Hippocampal formation (tissue), 2 donors: Measurements from ENCODE around the gene CLIC6.
"Not testable (repeated sequence)": the region's sequence is repeated elsewhere in the genome, so short reads cannot be mapped to it uniquely, and the experiment has no call there.

Experiments
- DNase-seq, 2 donors: peaks; one replicate each; lab custom pipeline; 2025; lab: John Stamatoyannopoulos, UW

The CLIC6 gene

GRCh38 chr21:34653522-34653921 lies 15.3 kb upstream of the CLIC6 start:
- DNase-seq, result no peak

DNA sequence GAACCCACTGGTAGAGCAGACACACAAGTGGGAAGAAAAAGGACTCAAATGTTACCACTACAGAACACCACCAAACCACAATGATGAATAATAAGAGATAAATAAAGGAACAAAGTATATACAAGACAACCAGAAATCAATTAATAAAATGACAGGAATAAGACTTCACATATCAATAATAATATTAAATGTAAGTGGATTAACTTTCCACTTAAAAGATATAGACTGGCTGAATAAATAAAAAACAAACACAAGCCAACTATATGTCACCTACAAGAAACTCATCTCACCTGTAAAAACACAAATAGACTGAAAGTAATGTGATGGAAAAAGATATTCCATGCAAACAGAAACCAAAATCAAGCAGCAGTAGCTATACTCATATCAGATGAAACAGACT lies 6.9 kb upstream of the CLIC6 start:
- DNase-seq, result no peak

DNA sequence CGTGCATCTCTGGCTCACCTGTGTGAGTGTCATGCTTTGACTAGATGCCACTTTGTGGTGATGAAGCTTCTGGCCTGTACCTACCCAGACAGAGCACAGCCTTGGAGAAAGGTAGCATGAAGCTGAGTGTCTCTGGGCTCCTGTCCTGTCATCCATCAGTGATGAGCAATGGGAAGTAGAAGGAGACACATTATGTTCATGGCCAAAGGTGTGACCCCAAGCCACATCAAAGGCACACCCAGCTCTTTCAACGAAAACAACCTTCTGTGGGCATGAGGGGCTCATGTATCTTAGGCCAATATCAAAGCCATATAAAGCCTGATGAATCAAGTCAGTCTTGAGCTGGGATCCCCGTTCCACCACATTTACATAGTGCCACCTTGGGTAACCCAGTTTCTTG lies 1.0 kb upstream of the CLIC6 start:
- no peak for DNase-seq

DNA sequence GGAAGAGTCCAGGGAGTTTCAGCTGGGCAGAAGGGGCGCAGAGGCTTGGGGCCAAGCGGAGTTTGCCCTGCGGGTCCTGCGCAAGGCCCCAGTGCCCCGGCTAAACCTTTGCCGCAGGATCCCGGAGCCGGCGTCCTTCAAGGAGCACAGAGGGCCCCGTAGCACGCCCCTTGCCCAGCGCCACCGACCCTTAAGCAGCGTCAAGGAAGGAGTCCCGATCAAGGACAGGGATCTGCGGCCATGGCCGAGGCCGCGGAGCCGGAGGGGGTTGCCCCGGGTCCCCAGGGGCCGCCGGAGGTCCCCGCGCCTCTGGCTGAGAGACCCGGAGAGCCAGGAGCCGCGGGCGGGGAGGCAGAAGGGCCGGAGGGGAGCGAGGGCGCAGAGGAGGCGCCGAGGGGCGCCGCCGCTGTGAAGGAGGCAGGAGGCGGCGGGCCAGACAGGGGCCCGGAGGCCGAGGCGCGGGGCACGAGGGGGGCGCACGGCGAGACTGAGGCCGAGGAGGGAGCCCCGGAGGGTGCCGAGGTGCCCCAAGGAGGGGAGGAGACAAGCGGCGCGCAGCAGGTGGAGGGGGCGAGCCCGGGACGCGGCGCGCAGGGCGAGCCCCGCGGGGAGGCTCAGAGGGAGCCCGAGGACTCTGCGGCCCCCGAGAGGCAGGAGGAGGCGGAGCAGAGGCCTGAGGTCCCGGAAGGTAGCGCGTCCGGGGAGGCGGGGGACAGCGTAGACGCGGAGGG lies 520 bp downstream of the CLIC6 start:
- DNase-seq, result no peak

GRCh38 chr21:34669880-34670219 lies 1.1 kb downstream of the CLIC6 start:
- not testable (repeated sequence) for DNase-seq

GRCh38 chr21:34670220-34670961 lies 1.6 kb downstream of the CLIC6 start:
- no peak for DNase-seq

- no peak for DNase-seq
Observed at GRCh38 chr21:34670962-34671348, 2.2 kb downstream of the CLIC6 start.

DNA sequence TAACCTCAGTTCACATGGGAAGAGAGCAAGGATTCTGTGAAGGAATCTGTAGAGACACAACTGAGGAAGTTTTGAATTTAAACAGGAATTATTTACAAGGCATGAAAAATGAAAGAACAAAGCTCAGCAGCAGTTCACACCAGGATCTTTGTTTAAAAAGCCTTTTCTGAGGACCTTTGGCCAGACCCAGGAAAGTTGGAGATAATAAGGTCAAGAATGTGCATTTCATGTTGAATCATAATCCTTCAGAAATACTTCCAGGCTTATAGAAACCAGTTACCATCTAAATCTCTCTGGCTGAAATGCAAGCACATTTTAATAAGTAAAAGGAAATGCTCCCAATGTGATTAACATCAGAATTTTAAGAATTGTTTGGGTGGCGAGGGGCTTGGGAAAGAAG lies 2.7 kb downstream of the CLIC6 start:
- DNase-seq, result no peak

GRCh38 chr21:34671891-34672290 lies 3.1 kb downstream of the CLIC6 start:
- DNase-seq, result no peak

- DNase-seq, result no peak
Observed at GRCh38 chr21:34673006-34673405, 4.2 kb downstream of the CLIC6 start.

- no peak for DNase-seq
Observed at GRCh38 chr21:34674468-34674867, 5.7 kb downstream of the CLIC6 start.

GRCh38 chr21:34675871-34676270 lies 7.1 kb downstream of the CLIC6 start:
- DNase-seq, result no peak

DNA sequence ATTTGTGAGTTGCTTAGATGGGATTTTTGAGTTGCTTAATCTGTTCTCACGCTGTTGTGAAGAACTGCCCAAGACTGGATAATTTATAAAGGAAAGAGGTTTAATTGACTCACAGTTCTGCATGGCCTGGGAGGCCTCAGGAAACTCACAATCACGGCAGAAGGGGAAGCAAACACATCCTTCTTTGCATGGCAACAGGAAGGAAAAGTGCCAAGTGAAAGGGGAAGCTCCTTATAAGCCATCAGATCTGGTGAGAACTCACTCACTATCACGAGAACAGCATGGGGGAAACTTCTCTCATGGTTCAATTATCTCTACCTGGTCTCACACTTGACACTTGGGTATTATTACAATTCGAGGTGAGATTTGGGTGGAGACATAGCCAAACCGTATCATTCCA lies 10.3 kb downstream of the CLIC6 start:
- no peak for DNase-seq

DNA sequence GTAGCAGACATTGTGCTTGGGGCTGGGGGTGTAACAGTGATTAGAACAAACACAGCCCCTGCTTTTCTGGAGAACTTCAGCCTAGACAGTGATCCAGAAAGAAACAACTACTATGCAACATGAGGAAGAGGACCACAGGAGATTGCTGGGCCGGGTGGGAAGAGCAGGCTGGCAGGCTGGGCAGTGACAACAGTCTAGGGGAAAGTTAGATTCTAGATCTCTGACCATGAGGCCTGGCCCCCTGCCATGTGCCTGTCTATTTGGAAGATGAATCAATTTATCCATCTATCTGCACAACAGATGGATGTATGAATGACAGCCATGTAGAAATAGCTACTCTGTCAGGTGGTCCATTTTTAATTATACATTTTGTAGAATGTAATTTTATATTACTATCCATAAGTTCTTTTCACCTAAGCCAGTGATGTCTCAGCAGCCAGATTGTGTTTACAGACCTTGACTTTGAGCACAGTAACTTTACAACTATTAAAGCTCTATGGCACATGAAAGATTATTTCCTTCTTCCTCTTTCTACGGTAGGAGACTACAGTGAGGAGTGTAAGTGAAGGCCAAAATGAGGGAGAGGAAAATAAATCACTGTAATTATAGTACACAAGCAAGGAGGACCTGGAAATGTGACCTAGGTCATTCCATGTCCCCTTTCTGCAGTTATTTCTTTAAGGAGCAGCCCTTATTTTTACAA lies 15.5 kb downstream of the CLIC6 start:
- no peak for DNase-seq

- DNase-seq, result no peak
Observed at GRCh38 chr21:34687065-34687464, 18.3 kb downstream of the CLIC6 start.

DNA sequence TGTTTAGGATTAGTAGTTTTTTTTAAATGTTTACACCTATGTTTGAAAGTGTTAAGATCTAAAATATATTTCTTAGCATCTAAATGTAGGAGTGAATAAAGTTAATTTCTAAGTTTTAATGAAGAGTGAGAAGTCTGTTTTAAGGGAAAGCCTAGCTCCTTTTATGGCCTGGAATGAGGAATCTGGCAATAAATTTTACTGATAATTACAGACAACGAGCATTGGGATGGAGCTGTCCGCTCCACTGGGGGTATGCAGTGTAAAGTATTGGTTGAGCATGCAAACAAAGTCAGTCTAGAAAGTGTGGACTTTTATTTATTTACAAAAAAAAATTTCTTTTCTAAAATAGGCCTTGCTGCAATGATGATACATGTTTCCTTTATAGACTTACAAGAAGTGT lies 19.0 kb downstream of the CLIC6 start:
- no peak for DNase-seq

DNA sequence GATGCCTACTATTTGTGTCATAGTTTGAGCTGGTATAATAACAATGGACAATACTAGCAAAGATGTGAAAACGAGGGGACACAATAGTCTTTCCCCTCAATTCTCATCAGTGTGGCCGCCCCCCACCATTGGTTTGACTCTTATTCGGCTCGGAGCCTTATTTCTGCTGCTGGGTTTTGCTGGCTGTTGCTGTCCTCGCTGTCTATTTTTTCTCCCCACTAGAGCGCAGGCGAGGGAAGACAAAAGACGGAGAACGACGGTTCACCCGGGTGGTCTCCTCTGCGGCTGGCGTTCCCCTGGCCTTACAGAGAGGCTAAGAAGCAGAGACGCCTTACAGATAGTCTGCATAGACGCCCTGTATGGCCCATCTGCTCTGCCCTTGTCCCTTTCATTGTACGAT lies 19.4 kb downstream of the CLIC6 start:
- no peak for DNase-seq

- no peak for DNase-seq
Observed at GRCh38 chr21:34688715-34689114, 19.9 kb downstream of the CLIC6 start.

- no peak for DNase-seq
Observed at GRCh38 chr21:34690041-34690792, 21.4 kb downstream of the CLIC6 start.

DNA sequence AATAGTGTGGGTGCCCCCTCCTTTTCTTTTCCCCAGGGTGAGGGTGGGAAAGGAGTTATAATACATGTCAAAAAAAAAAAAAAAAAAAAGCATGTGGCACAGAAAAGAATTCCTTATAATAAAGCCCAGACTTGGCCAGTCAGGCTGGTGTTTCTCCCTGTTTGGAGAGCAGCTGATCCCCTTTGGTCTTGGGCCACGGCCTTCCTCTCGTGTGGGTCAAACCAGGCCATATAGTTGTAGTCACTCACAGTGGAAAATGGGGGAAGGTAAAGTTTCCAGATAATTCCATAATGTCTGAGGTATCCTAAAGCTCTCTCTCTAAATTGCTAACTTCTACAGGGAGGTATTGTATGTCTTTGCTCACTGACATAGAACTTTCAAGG lies 22.0 kb downstream of the CLIC6 start:
- no peak for DNase-seq

GRCh38 chr21:34691390-34692032 lies 22.7 kb downstream of the CLIC6 start:
- DNase-seq, result no peak

DNA sequence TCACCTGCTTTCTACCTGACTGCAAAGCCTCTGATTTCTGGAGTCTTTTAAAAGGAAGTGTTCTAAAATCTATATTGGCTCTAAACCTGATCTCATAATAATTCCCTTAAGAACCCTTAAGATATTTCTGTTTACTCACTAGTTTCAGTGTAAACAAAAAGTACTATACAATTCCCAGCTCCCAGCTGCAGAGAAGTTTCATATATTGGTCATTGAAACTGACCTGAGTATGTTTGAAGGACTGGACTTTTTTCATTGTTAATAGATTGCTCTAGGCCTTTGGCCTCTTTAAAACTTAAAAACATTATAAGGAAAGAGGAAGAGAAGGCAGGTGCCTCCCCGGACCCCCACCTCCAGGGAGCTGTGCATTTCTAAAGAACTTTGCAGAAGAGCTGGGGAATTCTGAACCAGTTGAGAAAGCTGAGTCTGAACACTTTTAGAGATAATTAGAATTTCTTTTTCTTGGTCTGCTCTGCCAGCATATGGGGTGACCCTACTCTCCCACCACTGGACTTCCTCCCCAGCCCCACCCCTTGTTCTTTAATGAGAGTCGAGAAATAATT lies 23.7 kb downstream of the CLIC6 start:
- no peak for DNase-seq
